ENCODE data around the gene FAM3B.

FAM3B gene

GRCh38 chr21:41321211-41321907 lies 4.8 kb downstream of the FAM3B start:
- DNase-seq, result peak; percentile 93

DNA sequence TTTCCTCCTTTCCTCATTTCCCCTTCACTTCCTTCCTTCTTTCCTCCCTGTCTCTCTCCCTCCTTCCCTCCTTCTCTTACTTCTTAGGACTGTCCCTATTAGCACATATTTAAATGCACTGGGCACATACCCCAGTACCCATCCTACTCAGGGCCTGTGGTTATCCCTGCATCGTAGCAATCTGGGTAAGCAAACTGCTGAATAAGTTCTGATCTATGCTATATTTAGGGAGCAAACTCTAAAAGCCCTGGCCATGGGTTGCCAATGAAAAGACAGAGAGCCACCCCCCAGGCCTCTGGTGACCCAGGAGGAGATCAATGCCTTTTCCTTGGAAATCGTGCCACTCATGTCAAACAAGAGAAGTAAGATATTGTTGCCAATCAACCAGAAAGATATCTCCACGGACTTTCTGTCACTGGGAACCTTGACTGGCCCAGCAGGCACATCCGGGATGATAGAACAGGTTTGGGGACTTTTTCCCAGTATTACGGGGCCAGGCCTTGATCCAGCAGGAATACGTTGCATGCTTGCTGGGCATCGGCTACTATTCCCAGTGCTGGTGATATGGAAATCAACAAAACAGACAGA lies 5.4 kb downstream of the FAM3B start:
- peak; percentile 55 for DNase-seq

GRCh38 chr21:41322496-41323382 lies 6.1 kb downstream of the FAM3B start:
- no peak for DNase-seq

GRCh38 chr21:41325138-41325912 lies 8.7 kb downstream of the FAM3B start:
- DNase-seq, result no peak

DNA sequence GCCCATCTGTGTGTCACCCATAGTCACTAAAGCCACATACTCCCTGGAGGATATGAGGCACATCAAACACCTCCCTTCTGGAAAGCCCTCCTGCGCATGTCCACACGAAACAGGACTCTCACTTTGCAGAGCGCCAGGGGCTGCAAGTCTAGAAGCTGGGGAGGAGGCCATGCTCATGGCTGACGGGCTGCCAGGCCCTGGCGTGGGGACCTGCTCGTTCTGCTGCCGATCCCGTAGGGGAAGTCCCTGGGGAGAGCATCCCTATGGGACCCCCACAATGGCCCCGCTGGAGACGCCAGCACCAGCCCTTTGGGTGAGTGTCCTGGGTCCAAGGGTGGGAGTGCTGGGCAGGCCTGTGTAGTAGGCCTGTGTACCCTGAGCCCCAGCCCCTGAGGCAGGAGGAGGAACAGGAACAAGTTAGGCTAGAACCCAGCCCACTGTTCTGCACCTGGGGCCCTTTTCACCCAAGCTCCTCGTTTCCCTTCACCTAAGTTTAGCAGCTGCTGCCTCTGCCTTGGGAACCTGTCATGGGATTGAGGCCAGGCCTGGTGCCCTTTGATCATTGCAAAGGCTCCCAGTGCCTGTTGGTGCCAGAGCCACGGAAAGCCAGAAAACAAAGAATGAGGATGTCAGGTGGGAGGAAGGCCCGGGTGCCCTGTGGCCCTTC lies 9.9 kb downstream of the FAM3B start:
- no peak for DNase-seq

GRCh38 chr21:41327753-41328152 lies 11.2 kb downstream of the FAM3B start:
- DNase-seq, result no peak

GRCh38 chr21:41328660-41329607 lies 12.3 kb downstream of the FAM3B start:
- DNase-seq, result no peak

- DNase-seq, result no peak
Observed at GRCh38 chr21:41333752-41334151, 17.2 kb downstream of the FAM3B start.

DNA sequence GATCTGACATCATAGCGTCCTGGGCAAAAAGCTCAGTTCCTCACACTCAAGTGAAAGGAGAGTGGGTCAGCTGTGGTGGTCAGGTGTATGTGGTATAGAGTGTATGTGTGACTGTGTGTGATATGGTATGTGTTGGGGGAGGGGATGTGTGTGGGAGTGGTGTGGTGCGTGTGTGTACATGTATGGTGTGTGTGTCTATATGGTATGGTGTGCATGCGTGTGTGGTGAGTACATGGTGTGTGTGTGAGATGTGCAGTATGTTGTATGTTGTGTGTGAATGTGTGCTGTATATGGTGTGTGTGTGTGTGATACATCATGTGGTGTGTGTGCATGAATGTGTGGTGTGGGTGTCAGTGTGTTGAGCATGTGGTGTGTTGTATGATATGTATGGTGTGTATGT lies 20.9 kb downstream of the FAM3B start:
- DNase-seq, result no peak

GRCh38 chr21:41338455-41338854 lies 21.9 kb downstream of the FAM3B start:
- no peak for DNase-seq

- DNase-seq, result no peak
Observed at GRCh38 chr21:41342035-41342434, 25.4 kb downstream of the FAM3B start.

DNA sequence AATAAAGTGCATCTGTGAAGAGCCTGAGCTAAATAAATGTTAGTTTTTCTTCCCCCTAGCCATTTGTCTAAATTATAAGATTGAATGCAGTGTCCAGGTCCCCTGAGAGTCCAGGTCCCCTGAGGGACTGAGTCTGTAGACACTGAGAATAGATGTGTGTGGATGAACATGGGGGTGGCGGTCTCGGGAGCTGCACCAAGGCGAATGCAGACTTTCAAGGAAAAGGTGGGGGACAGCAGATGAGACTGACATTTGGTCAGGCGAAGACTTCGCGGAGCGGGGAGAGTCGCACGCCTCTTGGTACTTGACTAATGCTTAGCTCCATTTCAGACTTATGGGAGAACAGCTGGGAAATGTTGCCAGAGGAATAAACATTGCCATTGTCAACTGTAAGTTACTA lies 27.5 kb downstream of the FAM3B start:
- DNase-seq, result no peak

DNA sequence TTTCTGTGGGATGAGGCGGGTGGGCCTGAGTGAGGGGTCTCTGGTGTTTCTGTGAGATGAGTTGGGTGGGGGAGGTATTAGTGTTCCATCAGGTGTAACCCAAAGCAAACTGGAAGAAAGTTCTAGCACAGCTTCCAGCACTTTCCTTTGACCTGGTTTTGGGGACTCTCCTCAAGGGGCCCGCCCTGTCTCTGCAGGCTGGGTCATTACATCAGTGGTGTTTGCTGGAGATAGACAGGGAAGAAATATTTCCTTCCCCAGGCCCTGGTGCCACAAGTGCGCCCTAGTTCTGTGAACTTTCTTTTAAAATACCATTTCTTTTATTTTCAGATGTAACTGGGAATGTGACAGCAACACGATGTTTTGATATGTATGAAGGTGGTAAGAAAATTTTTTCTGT lies 28.8 kb downstream of the FAM3B start:
- no peak for DNase-seq

GRCh38 chr21:41345934-41346685 lies 29.5 kb downstream of the FAM3B start:
- DNase-seq, result no peak

DNA sequence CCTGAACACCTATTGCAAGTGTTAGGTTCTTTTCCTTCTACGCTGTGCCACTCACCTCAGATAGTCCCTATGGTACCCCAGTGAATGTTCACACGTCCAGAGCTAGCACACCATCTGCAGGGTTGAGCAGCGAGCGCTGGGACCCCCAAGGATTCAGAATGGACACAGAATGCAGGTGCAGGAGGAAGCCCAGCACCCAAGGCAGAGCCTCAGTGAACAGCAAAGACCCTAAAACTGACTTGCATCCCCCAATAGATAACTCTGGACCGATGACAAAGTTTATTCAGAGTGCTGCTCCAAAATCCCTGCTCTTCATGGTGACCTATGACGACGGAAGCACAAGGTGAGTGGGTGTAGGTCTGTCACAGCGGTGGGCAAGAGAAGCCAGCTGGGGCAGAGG lies 30.2 kb downstream of the FAM3B start:
- DNase-seq, result no peak

DNA sequence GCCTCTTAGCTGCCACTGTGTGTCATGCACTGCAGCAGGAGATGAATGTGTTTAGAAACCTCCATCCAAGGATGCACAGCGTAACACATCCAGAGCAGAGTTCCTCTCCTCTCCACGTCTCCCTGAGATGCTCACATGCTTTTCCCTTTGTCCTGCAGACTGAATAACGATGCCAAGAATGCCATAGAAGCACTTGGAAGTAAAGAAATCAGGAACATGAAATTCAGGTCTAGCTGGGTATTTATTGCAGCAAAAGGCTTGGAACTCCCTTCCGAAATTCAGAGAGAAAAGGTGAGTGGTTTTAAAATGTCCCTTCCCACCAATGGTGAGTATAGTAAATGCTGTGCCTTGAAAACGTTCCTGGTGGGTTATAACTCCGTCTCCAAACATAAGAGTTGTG lies 31.8 kb downstream of the FAM3B start:
- no peak for DNase-seq

DNA sequence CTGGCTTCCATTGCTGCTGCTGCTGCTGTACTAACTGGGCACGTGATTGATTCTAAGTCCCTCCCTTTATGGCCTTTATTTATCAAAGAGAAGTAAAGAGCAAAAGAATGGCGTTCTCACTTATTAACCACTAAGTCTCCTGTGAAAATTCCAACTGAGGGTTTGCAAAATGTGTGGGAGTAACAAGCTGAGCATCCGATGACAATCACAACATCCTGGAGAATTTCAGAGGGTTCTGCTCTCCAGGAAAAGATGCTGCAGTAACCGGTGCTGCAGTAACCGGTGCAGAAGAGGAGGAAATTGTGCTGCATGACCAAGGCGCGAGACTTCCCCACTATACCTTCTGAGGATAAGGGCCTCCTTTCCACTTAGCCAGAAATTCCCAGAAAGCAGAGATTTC lies 32.5 kb downstream of the FAM3B start:
- DNase-seq, result no peak

DNA sequence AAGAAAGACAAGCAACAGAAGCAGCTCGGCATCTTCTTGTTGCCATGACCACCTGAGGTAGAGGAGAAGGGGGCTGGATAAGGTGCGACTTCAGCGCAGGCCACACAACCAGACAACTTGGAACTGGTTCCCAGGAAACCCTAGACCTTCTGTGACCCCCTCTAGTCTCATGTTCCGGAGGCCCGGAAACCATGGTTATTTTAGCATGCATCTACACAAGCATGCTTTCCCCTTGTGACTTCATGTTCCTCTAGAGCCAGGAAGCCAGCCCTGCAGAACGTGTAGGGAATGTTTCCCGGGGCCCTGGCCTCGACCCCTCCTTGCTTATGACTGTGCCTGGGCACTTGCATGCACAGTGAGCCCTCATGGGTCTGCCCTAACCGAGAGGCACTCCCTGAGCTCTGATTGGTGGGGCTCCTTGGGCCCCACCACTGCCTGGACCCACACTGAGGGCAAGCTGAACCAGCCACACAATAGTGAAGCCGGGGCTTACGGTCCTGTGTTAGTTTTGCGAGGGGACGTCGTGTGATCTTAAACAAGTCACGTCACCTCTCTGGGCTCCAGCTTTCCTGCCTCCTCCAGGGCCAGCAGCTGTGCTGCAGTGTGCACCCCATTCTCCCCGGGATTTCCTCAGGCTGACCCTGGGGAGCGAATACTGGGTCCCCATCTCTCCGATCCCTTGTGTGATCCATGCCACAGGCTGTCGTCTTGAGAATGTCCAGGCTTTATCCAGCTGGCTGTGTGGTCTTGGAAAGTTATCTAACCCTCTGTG lies 33.2 kb downstream of the FAM3B start:
- no peak for DNase-seq

DNA sequence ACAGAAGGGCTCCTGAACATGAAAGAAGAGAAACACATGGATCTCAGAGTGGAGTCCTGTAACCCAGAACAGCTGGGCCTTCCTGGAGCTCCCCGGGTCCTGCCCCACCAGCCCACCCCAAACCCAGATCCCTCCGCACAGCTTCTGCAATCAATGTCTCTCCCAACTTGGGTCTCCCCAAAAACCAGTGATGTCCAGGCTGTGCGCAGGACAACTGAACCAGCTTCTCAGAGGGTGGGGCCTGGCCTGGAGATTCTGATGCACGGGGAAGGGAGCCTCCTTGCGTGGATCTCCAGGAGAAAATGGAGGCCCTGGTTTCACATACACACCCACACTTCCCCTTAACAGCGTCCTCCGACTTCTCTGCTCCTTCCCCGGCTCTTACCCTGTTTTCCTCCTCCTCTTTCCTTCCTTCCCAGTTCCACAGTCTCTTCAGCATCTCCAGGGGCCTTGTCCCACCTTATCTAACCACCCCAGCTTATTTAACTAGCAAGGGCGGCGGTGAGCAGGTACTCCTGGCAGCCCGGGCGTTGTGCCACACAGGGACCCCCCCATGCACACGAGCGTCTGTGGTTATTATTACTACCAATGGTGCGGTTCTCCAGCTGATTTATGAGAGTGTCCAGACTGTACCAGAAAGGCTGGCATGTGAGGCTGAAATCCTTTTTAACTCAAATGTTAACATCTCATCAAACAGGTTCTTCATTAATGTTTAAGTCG lies 34.0 kb downstream of the FAM3B start:
- no peak for DNase-seq
